ENCODE data around the gene PIGZ. TPM values are rescaled to one million over a fixed set of nuclear protein-coding genes. Genes with fewer than 3 reads are reported as not detected.

Gene PIGZ, protein sequence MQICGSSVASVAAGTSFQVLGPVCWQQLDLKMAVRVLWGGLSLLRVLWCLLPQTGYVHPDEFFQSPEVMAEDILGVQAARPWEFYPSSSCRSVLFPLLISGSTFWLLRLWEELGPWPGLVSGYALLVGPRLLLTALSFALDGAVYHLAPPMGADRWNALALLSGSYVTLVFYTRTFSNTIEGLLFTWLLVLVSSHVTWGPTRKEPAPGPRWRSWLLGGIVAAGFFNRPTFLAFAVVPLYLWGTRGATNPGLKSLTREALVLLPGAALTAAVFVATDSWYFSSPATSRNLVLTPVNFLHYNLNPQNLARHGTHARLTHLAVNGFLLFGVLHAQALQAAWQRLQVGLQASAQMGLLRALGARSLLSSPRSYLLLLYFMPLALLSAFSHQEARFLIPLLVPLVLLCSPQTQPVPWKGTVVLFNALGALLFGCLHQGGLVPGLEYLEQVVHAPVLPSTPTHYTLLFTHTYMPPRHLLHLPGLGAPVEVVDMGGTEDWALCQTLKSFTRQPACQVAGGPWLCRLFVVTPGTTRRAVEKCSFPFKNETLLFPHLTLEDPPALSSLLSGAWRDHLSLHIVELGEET
- 1.3 TPM for total RNA-seq

DNA sequence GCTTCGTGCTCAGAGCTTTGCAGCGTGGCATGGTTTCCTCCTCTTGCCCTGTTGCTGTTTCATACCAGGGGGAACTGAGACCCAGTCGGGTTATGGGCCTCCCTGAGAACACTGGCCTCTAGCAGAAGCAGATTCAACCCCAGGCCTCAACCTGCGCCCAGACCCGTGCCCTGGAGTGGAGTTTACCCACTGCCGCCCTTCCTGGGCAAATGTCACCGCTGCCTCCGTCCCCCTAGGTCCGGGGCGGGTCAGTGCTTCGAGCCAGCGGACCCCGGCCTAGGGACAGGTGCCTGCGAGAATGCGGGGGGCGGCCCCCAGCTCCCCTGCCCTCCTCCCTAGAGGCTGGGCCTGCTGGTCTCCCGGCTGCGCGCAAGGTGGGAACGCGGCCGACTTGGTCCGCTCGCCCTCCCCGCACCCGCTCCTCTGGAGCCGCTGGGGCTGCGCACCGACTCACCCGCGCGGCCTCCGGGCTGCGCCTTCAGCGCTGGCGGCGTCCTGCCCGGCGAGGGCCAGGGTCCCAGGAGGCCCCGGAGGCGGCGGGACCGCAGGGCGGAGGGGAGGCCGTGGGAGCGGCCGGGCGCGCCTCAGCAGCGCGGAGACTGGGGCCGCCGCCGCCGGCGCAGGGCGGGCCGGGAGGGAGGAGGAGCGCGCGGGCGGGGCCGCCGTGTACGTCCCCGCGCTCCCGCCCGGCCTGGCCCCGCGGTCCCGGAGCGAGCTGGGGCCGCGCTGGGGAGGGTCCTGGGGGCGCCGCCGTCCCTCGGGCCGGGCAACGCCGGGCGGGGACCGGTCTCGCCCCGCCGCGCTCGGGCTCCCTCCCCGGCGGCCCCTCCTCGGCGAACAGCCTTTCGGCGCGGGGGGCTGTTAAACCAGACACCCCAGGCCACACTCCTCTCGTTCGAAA lies at the start of gene PIGZ:
Gene PIGZ, minus strand, starts transcription at position 601 of the 901 bp plus-strand sequence. CDS start 16,802 bp downstream, outside the sequence.

DNA sequence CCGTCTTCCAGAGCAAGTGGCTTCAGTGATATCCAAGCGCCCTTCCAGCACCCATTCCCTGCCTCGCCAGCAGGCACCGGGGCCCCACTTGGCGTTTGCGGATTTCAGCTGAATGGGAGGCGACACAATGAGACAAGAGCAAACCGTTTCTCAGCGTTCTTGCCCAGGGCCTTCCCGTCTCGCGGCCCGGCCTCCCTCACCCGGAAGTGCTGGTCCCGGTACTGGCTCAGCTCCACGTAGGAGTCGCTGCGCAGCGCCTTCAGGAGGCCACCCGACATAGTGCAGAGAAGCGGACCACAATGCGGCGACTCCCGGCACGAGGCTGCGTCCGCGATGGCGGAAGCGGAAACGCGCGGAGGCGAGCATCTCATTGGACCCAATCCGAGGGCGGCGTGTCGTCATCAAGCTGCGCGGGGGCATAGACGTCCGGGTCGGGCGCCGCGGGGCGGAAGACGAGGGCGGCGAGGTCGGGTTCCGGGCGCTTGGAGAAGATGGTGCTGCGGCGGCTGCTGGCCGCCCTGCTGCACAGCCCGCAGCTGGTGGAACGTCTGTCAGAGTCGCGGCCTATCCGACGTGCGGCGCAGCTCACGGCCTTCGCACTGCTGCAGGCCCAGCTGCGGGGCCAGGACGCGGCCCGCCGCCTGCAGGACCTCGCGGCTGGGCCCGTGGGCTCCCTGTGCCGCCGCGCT lies 26.3 kb downstream of the PIGZ start, which contains the start of gene NCBP2:
Gene NCBP2, minus strand, starts transcription at position 303 of the 689 bp plus-strand sequence. Its CDS starts 25 bp downstream, at position 278.

Other genes starting within 250 kb of the PIGZ start
- gene PAK2, start 229.0 kb downstream of the PIGZ start, total RNA-seq, result 47.8 TPM
- gene SENP5, start 100.9 kb downstream of the PIGZ start, total RNA-seq, result 46.5 TPM
- 37.2 TPM for gene NCBP2, start 26.3 kb downstream of the PIGZ start, total RNA-seq
- gene MELTF, start 61.0 kb upstream of the PIGZ start, total RNA-seq, result 4.6 TPM